ENCODE measurements around the gene ABCC5.

ABCC5 gene

GRCh38 chr3:183980403-183980802, 37.3 kb downstream of the ABCC5 start:
- Histone ChIP-seq H3K4me2 (ENCODE audit: insufficient read depth, low read length) (no peak overlapping the region), H3K4me3 (ENCODE audit: low read depth in 1 of 2, low read length in 2 of 2) (no peak overlapping the region), H4K20me1 (ENCODE audit: insufficient read depth, low read length) (no peaks in the 10 kb centered on the region), H3K4me1 (ENCODE audit: insufficient read depth, low read length) (no peaks in the 10 kb centered on the region), H3K9ac (ENCODE audit: low read depth, low read length) (no peak overlapping the region), H2AFZ (ENCODE audit: low read depth, low read length) (no peak overlapping the region), H3K27me3 (ENCODE audit: insufficient read depth, low read length, poor library complexity) (no peaks in the 10 kb centered on the region), H3K36me3 (ENCODE audit: insufficient read depth, low read length) (peaks cover 65% of the 10 kb centered on the region), H3K9me3 (ENCODE audit: insufficient read depth, low read length, severe bottlenecking) (no peaks in the 10 kb centered on the region), H3K27ac (ENCODE audit: low read length) (no peak overlapping the region), H3K79me2 (ENCODE audit: insufficient read depth, low read length) (no peaks in the 10 kb centered on the region)
- DNase-seq (no peak), ATAC-seq (ENCODE audit: insufficient read depth, low read depth) (no peak)
- TF ChIP-seq, protein P1, sequence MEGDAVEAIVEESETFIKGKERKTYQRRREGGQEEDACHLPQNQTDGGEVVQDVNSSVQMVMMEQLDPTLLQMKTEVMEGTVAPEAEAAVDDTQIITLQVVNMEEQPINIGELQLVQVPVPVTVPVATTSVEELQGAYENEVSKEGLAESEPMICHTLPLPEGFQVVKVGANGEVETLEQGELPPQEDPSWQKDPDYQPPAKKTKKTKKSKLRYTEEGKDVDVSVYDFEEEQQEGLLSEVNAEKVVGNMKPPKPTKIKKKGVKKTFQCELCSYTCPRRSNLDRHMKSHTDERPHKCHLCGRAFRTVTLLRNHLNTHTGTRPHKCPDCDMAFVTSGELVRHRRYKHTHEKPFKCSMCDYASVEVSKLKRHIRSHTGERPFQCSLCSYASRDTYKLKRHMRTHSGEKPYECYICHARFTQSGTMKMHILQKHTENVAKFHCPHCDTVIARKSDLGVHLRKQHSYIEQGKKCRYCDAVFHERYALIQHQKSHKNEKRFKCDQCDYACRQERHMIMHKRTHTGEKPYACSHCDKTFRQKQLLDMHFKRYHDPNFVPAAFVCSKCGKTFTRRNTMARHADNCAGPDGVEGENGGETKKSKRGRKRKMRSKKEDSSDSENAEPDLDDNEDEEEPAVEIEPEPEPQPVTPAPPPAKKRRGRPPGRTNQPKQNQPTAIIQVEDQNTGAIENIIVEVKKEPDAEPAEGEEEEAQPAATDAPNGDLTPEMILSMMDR (IDR thresholded peaks at IDR 0.05; ENCODE audit: borderline replicate concordance, extremely low read depth, low read length, poor library complexity, severe bottlenecking), result no peak
- TF ChIP-seq EZH2 (IDR thresholded peaks at IDR 0.05; ENCODE audit: borderline replicate concordance, low read depth, low read length, severe bottlenecking), result no peak

GRCh38 chr3:183975981-183976662, 41.6 kb downstream of the ABCC5 start:
- H4K20me1 ChIP-seq (ENCODE audit: insufficient read depth, low read length), result no peaks in the 10 kb centered on the region
- no peak overlapping the region for H2AFZ ChIP-seq (ENCODE audit: low read depth, low read length)
- H3K9me3 ChIP-seq (ENCODE audit: insufficient read depth, low read length, severe bottlenecking), result no peaks in the 10 kb centered on the region
- H3K4me3 ChIP-seq (ENCODE audit: low read depth in 1 of 2, low read length in 2 of 2), result no peak overlapping the region
- H3K79me2 ChIP-seq (ENCODE audit: insufficient read depth, low read length), result no peaks in the 10 kb centered on the region
- no peak overlapping the region for H3K9ac ChIP-seq (ENCODE audit: low read depth, low read length)
- H3K4me1 ChIP-seq (ENCODE audit: insufficient read depth, low read length), result no peaks in the 10 kb centered on the region
- H3K36me3 ChIP-seq (ENCODE audit: insufficient read depth, low read length), result peaks cover 36% of the 10 kb centered on the region
- DNase-seq, result peak; percentile 23
- H3K27ac ChIP-seq (ENCODE audit: low read length), result no peak overlapping the region
- H3K4me2 ChIP-seq (ENCODE audit: insufficient read depth, low read length), result no peak overlapping the region
- H3K27me3 ChIP-seq (ENCODE audit: insufficient read depth, low read length, poor library complexity), result no peaks in the 10 kb centered on the region
- no peak for ATAC-seq (ENCODE audit: insufficient read depth, low read depth)
- TF ChIP-seq, protein P1 (IDR thresholded peaks at IDR 0.05; ENCODE audit: borderline replicate concordance, extremely low read depth, low read length, poor library complexity, severe bottlenecking), result no peak
- TF ChIP-seq EZH2 (IDR thresholded peaks at IDR 0.05; ENCODE audit: borderline replicate concordance, low read depth, low read length, severe bottlenecking), result no peak

- Histone ChIP-seq H4K20me1 (ENCODE audit: insufficient read depth, low read length) (no peaks in the 10 kb centered on the region), H3K9me3 (ENCODE audit: insufficient read depth, low read length, severe bottlenecking) (no peaks in the 10 kb centered on the region), H3K9ac (ENCODE audit: low read depth, low read length) (no peak overlapping the region), H3K27ac (ENCODE audit: low read length) (no peak overlapping the region), H3K4me2 (ENCODE audit: insufficient read depth, low read length) (no peak overlapping the region), H2AFZ (ENCODE audit: low read depth, low read length) (no peak overlapping the region), H3K36me3 (ENCODE audit: insufficient read depth, low read length) (peaks cover 70% of the 10 kb centered on the region), H3K4me1 (ENCODE audit: insufficient read depth, low read length) (no peaks in the 10 kb centered on the region), H3K4me3 (ENCODE audit: low read depth in 1 of 2, low read length in 2 of 2) (no peak overlapping the region), H3K79me2 (ENCODE audit: insufficient read depth, low read length) (no peaks in the 10 kb centered on the region), H3K27me3 (ENCODE audit: insufficient read depth, low read length, poor library complexity) (no peaks in the 10 kb centered on the region)
- ATAC-seq (ENCODE audit: insufficient read depth, low read depth) (no peak), DNase-seq (no peak)
- no peak for TF ChIP-seq EZH2 (IDR thresholded peaks at IDR 0.05; ENCODE audit: borderline replicate concordance, low read depth, low read length, severe bottlenecking)
- TF ChIP-seq, protein P1 (IDR thresholded peaks at IDR 0.05; ENCODE audit: borderline replicate concordance, extremely low read depth, low read length, poor library complexity, severe bottlenecking), result no peak
Observed at GRCh38 chr3:183968666-183969245, 48.9 kb downstream of the ABCC5 start.

Measured in DND-41 (cell line).